ENCODE measurements around the gene GP9.

- TF ChIP-seq POLR2A (IDR thresholded peaks at IDR 0.05; ENCODE audit: low read length) (no peak), GATA1 (IDR thresholded peaks at IDR 0.05; ENCODE audit: low read depth, low read length) (no peak)
Observed at GRCh38 chr3:129019266-129019665, 41.3 kb upstream of the GP9 start.
